ENCODE results near the gene MTCL1. TPM values are rescaled to one million over a fixed set of nuclear protein-coding genes. Genes with fewer than 3 reads are reported as not detected.

MTCL1 gene
- total and polyA plus RNA-seq, 9 of the 15 experiments (the other 6 are each of a cell fraction or from before 2014, with no cell fraction given) = 0.21 to 7.4 (median 3.7) TPM

GRCh38 chr18:8860845-8861642 is 155.7 kb downstream of the MTCL1 start:
- H3K27ac ChIP-seq (ENCODE audit: extremely low read depth, low read depth, low read length) = no peak overlapping the region
- FAIRE-seq = no peak

GRCh38 chr18:8863427-8863826 is 158.1 kb downstream of the MTCL1 start:
- 14% methylated on average over 3 of the region's 3 CpGs for WGBS (ENCODE audit: insufficient coverage, low coverage, missing lambda C conversion rate)
- no peak overlapping the region for H3K4me3 ChIP-seq
- no TSS peak for BruUV-seq (replicated peaks)
- no peak overlapping the region for H3K4me2 ChIP-seq (ENCODE audit: insufficient read depth, low read length)
- no peak overlapping the region for H3K27ac ChIP-seq (ENCODE audit: extremely low read depth, low read depth, low read length)
- intact Hi-C loops (cut with micrococcal nuclease) (no loop called here), in situ Hi-C loops (cut with MboI) (no loop called here)
- no peaks in the 10 kb centered on the region for H3K9me1 ChIP-seq (ENCODE audit: control insufficient read depth, insufficient read depth, low read length)
- ChIA-PET CTCF (ENCODE audit: low intra/inter-chr PET ratio) (no interaction called here), POLR2A (interaction anchor here (0.6 kb wide), 1 partner anchor 28 kb away, joined by 3 read pairs; no protein-coding TSS in a partner anchor)
- H4K20me1 ChIP-seq (replicated peaks; ENCODE audit: control insufficient read depth, insufficient read depth, low read length) = no peaks in the 10 kb centered on the region
- DNase-seq (ENCODE audit: extremely low read depth in 1 of 4, low spot score in 3 of 4) (no peak), ATAC-seq (no peak), FAIRE-seq (no peak)
- H2AFZ ChIP-seq (ENCODE audit: low read depth, low read length) = peak overlapping the region; percentile 19
- H3K9ac ChIP-seq (ENCODE audit: insufficient read depth in 1 of 2, low read depth in 2 of 2, low read length in 2 of 2) = no peak overlapping the region
- H3K4me1 ChIP-seq (replicated peaks in 1 of 2; ENCODE audit: control insufficient read depth in 2 of 2, insufficient read depth in 2 of 2, low read length in 2 of 2) = peaks cover 7 to 14% of the 10 kb centered on the region in 2 experiments; a peak in 4 of 5 replicates
- no peaks in the 10 kb centered on the region for H3K36me3 ChIP-seq (ENCODE audit: control insufficient read depth, insufficient read depth, low read length)
- H3K9me3 ChIP-seq (replicated peaks; ENCODE audit: control insufficient read depth, insufficient read depth, low read depth, low read length) = no peaks in the 10 kb centered on the region
- H3K27me3 ChIP-seq (ENCODE audit: control insufficient read depth in 2 of 2, insufficient read depth in 2 of 2, low read length in 2 of 2) = no peaks in the 10 kb centered on the region
- no peaks in the 10 kb centered on the region for H3K79me2 ChIP-seq (ENCODE audit: control insufficient read depth, insufficient read depth, low read length)
- TF ChIP-seq ELK3 (CRISPR knock-in tag; IDR thresholded peaks at IDR 0.05) (no peak), C11orf30 (IDR thresholded peaks at IDR 0.05; ENCODE audit: low read depth) (0 out of 2 replicates have a peak, but pooled peaks have one; percentile 5)

More at GRCh38 chr18:8860845-8861642, 155.7 kb downstream of the MTCL1 start:
- in situ Hi-C loops (cut with MboI) = no loop called here
- Histone ChIP-seq H3K9me3 (replicated peaks; ENCODE audit: control insufficient read depth, insufficient read depth, low read depth, low read length) (no peaks in the 10 kb centered on the region), H3K4me3 (no peak overlapping the region), H3K4me2 (ENCODE audit: insufficient read depth, low read length) (no peak overlapping the region), H3K9ac (ENCODE audit: insufficient read depth in 1 of 2, low read depth in 2 of 2, low read length in 2 of 2) (no peak overlapping the region), H3K9me1 (ENCODE audit: control insufficient read depth, insufficient read depth, low read length) (no peaks in the 10 kb centered on the region), H4K20me1 (replicated peaks; ENCODE audit: control insufficient read depth, insufficient read depth, low read length) (no peaks in the 10 kb centered on the region), H3K79me2 (ENCODE audit: control insufficient read depth, insufficient read depth, low read length) (no peaks in the 10 kb centered on the region), H3K4me1 (replicated peaks in 1 of 2; ENCODE audit: control insufficient read depth in 2 of 2, insufficient read depth in 2 of 2, low read length in 2 of 2) (peaks cover 5 to 11% of the 10 kb centered on the region in 2 experiments; a peak in 4 of 5 replicates), H3K36me3 (ENCODE audit: control insufficient read depth, insufficient read depth, low read length) (no peaks in the 10 kb centered on the region), H2AFZ (ENCODE audit: low read depth, low read length) (peak overlapping the region; percentile 29), H3K27me3 (ENCODE audit: control insufficient read depth in 2 of 2, insufficient read depth in 2 of 2, low read length in 2 of 2) (no peaks in the 10 kb centered on the region; a peak in 1 of 5 replicates)
- DNase-seq (ENCODE audit: extremely low read depth in 1 of 4, low spot score in 3 of 4) (no peak), ATAC-seq (no peak; the same call in 2 of the 3 replicates)
- POLR2A ChIA-PET = no interaction called here
- CTCF ChIA-PET (ENCODE audit: low intra/inter-chr PET ratio) = no interaction called here
- intact Hi-C loops (cut with micrococcal nuclease) = no loop called here
- no TSS peak for BruUV-seq (replicated peaks)
- TF ChIP-seq CEBPG (CRISPR knock-in tag; IDR thresholded peaks at IDR 0.05) = no peak
- TF ChIP-seq CEBPG (tag; conservative IDR thresholded peaks at IDR 0.05 in 1 of 2, IDR thresholded peaks at IDR 0.05 in 1 of 2) = peak in 1 of 2 experiments; percentile 79; a peak in 2 of 4 replicates
- no peak for TF ChIP-seq ZNF12 (CRISPR knock-in tag; IDR thresholded peaks at IDR 0.05)
- TF ChIP-seq JUND (IDR thresholded peaks at IDR 0.05; ENCODE audit: borderline replicate concordance, low read depth, low read length) = no peak
- peak; percentile 17; the same call in 1 of the 3 replicates for TF ChIP-seq JUND (tag; IDR thresholded peaks at IDR 0.05; ENCODE audit: borderline replicate concordance, low read depth, low read length)
- TF ChIP-seq SRSF7 (optimal IDR thresholded peaks at IDR 0.05; ENCODE audit: low read depth, low read length) = no peak
- TF ChIP-seq TRIM24 (IDR thresholded peaks at IDR 0.05) = peak; percentile 77 to 84; a peak in 2 of 4 replicates
- 15% methylated on average over 6 of the region's 6 CpGs for WGBS (ENCODE audit: insufficient coverage, low coverage, missing lambda C conversion rate)

Data from K562 (cell line).